ENCODE data around the gene CHAC2. TPM values are rescaled to one million over a fixed set of nuclear protein-coding genes. Genes with fewer than 3 reads are reported as not detected.

Gene CHAC2
- total RNA-seq, 1 donor from 2014 or later: 3.6 TPM

DNA sequence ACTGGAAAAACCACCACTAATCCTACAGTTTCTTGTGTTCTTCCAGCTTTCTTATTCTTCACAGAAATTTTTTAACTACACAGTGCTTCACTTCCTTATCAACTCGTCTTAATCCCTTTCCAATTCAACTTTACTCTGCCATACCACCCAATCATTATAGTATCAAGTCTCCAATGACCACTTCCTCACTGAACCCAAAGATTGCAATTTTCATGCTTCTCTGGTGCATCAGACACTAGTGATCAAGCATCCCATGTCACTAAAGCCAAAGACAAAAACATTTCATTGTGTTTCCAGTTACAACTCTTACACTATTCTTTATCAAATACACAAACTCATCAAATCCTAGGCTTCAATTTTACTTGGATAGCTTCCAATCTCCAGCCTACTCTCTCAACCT, 9.5 kb downstream of the CHAC2 start:
- no peak overlapping the region for H3K27ac Mint-ChIP-seq (ENCODE audit: unreplicated experiment)
- peaks cover 89% of the 10 kb centered on the region for H3K79me2 ChIP-seq (ENCODE audit: insufficient read depth, low read length)
- no peaks in the 10 kb centered on the region for H3K4me1 ChIP-seq (ENCODE audit: insufficient read depth, low read length)
- no peak overlapping the region for H2AFZ ChIP-seq (ENCODE audit: low read depth, low read length)
- H3K27me3 Mint-ChIP-seq (ENCODE audit: low read depth, unreplicated experiment): no peaks in the 10 kb centered on the region
- no peak overlapping the region for H3K4me2 ChIP-seq (ENCODE audit: low read length)
- H3K9me3 ChIP-seq (ENCODE audit: insufficient read depth, low read depth, low read length): no peaks in the 10 kb centered on the region
- H3K4me3 ChIP-seq (ENCODE audit: insufficient read depth, low read depth, low read length): no peak overlapping the region
- no peak for TF ChIP-seq EZH2 (IDR thresholded peaks at IDR 0.05; ENCODE audit: insufficient read depth, low read length)
- TF ChIP-seq, protein P1, sequence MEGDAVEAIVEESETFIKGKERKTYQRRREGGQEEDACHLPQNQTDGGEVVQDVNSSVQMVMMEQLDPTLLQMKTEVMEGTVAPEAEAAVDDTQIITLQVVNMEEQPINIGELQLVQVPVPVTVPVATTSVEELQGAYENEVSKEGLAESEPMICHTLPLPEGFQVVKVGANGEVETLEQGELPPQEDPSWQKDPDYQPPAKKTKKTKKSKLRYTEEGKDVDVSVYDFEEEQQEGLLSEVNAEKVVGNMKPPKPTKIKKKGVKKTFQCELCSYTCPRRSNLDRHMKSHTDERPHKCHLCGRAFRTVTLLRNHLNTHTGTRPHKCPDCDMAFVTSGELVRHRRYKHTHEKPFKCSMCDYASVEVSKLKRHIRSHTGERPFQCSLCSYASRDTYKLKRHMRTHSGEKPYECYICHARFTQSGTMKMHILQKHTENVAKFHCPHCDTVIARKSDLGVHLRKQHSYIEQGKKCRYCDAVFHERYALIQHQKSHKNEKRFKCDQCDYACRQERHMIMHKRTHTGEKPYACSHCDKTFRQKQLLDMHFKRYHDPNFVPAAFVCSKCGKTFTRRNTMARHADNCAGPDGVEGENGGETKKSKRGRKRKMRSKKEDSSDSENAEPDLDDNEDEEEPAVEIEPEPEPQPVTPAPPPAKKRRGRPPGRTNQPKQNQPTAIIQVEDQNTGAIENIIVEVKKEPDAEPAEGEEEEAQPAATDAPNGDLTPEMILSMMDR (IDR thresholded peaks at IDR 0.05; ENCODE audit: insufficient read depth, low read depth, low read length): no peak
- H3K36me3 Mint-ChIP-seq (ENCODE audit: low read depth, unreplicated experiment): peaks cover 3% of the 10 kb centered on the region
- H3K27me3 ChIP-seq (ENCODE audit: insufficient read depth, low read length): no peaks in the 10 kb centered on the region
- FAIRE-seq (no peak), DNase-seq (ENCODE audit: low read depth) (no peak)
- no peak overlapping the region for H3K4me3 Mint-ChIP-seq (ENCODE audit: unreplicated experiment)
- H3K36me3 ChIP-seq (ENCODE audit: insufficient read depth, low read length): peaks cover 8% of the 10 kb centered on the region
- no peaks in the 10 kb centered on the region for H3K4me1 Mint-ChIP-seq (ENCODE audit: low read depth, unreplicated experiment)
- H4K20me1 ChIP-seq (ENCODE audit: insufficient read depth, low read length): peaks cover 21% of the 10 kb centered on the region
- no peaks in the 10 kb centered on the region for H3K9me3 Mint-ChIP-seq (ENCODE audit: unreplicated experiment)
- H3K27ac ChIP-seq (ENCODE audit: low read depth, low read length): no peak overlapping the region
- H3K9ac ChIP-seq (ENCODE audit: low read length): no peak overlapping the region

DNA sequence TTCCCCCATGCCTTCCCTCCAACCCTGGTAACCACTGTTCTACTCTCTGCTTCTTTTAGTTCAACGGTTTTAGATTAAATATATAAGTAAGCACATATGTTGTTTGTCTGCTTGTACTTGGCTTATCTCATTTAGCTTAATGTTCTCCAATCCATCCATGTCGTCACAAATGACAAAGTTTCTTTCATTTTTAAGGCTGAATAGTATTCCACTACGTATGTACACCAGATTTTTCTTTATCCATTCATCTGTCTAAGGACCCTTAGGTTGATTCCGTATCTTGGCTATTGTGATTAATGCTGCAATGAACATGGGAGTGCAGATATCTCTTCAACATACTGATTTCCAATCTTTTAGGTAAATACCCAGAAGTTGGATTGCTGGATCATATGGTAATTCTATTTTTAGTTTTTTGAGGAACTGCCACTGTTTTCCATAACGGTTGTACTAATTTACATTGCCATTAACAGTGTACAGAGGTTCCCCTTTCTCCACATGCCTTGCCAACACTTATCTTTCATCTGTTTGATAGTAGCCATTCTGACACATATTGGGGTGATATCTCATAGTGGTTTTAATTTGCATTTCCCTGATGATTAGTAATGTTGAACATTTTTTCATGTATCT, 11.0 kb downstream of the CHAC2 start:
- Mint-ChIP-seq H3K4me1 (ENCODE audit: low read depth, unreplicated experiment) (peaks cover 7% of the 10 kb centered on the region), H3K4me3 (ENCODE audit: unreplicated experiment) (no peak overlapping the region), H3K9me3 (ENCODE audit: unreplicated experiment) (no peaks in the 10 kb centered on the region), H3K36me3 (ENCODE audit: low read depth, unreplicated experiment) (peaks cover 3% of the 10 kb centered on the region), H3K27ac (ENCODE audit: unreplicated experiment) (no peak overlapping the region), H3K27me3 (ENCODE audit: low read depth, unreplicated experiment) (no peaks in the 10 kb centered on the region)
- DNase-seq (ENCODE audit: low read depth) (no peak), FAIRE-seq (no peak)
- Histone ChIP-seq H3K4me3 (ENCODE audit: insufficient read depth, low read depth, low read length) (no peak overlapping the region), H3K9me3 (ENCODE audit: insufficient read depth, low read depth, low read length) (no peaks in the 10 kb centered on the region), H4K20me1 (ENCODE audit: insufficient read depth, low read length) (peaks cover 29% of the 10 kb centered on the region), H3K4me2 (ENCODE audit: low read length) (no peak overlapping the region), H3K79me2 (ENCODE audit: insufficient read depth, low read length) (peaks cover 95% of the 10 kb centered on the region), H3K36me3 (ENCODE audit: insufficient read depth, low read length) (peaks cover 8% of the 10 kb centered on the region), H2AFZ (ENCODE audit: low read depth, low read length) (no peak overlapping the region), H3K27ac (ENCODE audit: low read depth, low read length) (no peak overlapping the region), H3K4me1 (ENCODE audit: insufficient read depth, low read length) (no peaks in the 10 kb centered on the region), H3K9ac (ENCODE audit: low read length) (no peak overlapping the region), H3K27me3 (ENCODE audit: insufficient read depth, low read length) (no peaks in the 10 kb centered on the region)
- no peak for TF ChIP-seq EZH2 (IDR thresholded peaks at IDR 0.05; ENCODE audit: insufficient read depth, low read length)

DNA sequence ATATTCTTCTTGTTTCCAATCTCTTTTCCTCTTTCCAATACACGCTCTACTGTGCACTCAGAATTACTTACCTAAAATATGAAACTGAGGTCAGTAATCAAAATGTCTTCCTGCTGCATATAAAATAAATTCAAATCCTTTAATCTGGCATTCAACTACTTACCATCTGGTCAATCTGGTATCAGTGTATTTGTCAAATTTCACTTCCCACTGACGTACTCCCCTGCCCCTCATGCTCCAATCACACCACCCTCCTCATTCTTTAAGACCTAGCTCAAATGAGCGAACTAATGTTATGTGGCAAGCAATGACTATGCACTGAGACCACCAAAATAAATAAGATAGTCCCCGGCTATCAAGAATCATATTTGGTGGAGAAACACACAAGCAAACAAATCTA, 12.5 kb downstream of the CHAC2 start:
- Histone ChIP-seq H4K20me1 (ENCODE audit: insufficient read depth, low read length) (peaks cover 40% of the 10 kb centered on the region), H3K4me2 (ENCODE audit: low read length) (no peak overlapping the region), H2AFZ (ENCODE audit: low read depth, low read length) (no peak overlapping the region), H3K4me3 (ENCODE audit: insufficient read depth, low read depth, low read length) (no peak overlapping the region), H3K36me3 (ENCODE audit: insufficient read depth, low read length) (peaks cover 8% of the 10 kb centered on the region), H3K9ac (ENCODE audit: low read length) (no peak overlapping the region), H3K27ac (ENCODE audit: low read depth, low read length) (no peak overlapping the region), H3K79me2 (ENCODE audit: insufficient read depth, low read length) (peaks cover 96% of the 10 kb centered on the region), H3K27me3 (ENCODE audit: insufficient read depth, low read length) (no peaks in the 10 kb centered on the region), H3K4me1 (ENCODE audit: insufficient read depth, low read length) (peaks cover 5% of the 10 kb centered on the region), H3K9me3 (ENCODE audit: insufficient read depth, low read depth, low read length) (no peaks in the 10 kb centered on the region)
- Mint-ChIP-seq H3K9me3 (ENCODE audit: unreplicated experiment) (no peaks in the 10 kb centered on the region), H3K4me3 (ENCODE audit: unreplicated experiment) (no peak overlapping the region), H3K4me1 (ENCODE audit: low read depth, unreplicated experiment) (peaks cover 19% of the 10 kb centered on the region), H3K27me3 (ENCODE audit: low read depth, unreplicated experiment) (no peaks in the 10 kb centered on the region), H3K36me3 (ENCODE audit: low read depth, unreplicated experiment) (peaks cover 3% of the 10 kb centered on the region), H3K27ac (ENCODE audit: unreplicated experiment) (no peak overlapping the region)
- no peak for DNase-seq (ENCODE audit: low read depth)
- TF ChIP-seq, protein P1 (IDR thresholded peaks at IDR 0.05; ENCODE audit: insufficient read depth, low read depth, low read length): no peak
- TF ChIP-seq EZH2 (IDR thresholded peaks at IDR 0.05; ENCODE audit: insufficient read depth, low read length): no peak
- FAIRE-seq: no peak
